Mucosa of gallbladder (tissue), 1 donor: Measurements from ENCODE around the gene CLPSL1. TPM values are rescaled to one million over a fixed set of nuclear protein-coding genes. Genes with fewer than 3 reads are reported as not detected.

Experiments used
- DNase-seq: peaks from one replicate; pipeline ENCODE4 v3.0.0-alpha.2; 2020; ENCODE audit warnings: low spot score
- total RNA-seq: library from RNA; stranded (reverse); gene quantifications from one replicate; pipeline ENCODE4 v1.2.1, GENCODE V29; 2021
- donor health status: DM: no; HTN: no; CAD: no.

The CLPSL1 gene
- total RNA-seq, 1 donor from 2014 or later = 0.49 TPM

GRCh38 chr6:35757456-35758123 lies 23.2 kb upstream of the CLPSL1 start:
- DNase-seq = no peak

- DNase-seq = no peak
Measured at GRCh38 chr6:35759426-35759825, 21.4 kb upstream of the CLPSL1 start.

- DNase-seq = no peak
Measured at GRCh38 chr6:35765739-35766138, 15.1 kb upstream of the CLPSL1 start.

GRCh38 chr6:35769211-35769610 lies 11.6 kb upstream of the CLPSL1 start:
- DNase-seq = no peak

GRCh38 chr6:35771343-35771627 lies 9.5 kb upstream of the CLPSL1 start:
- DNase-seq = no peak

- no peak for DNase-seq
Measured at GRCh38 chr6:35774116-35774794, 6.6 kb upstream of the CLPSL1 start.

- DNase-seq = no peak
Measured at GRCh38 chr6:35775031-35775430, 5.8 kb upstream of the CLPSL1 start.

- DNase-seq = no peak
Measured at GRCh38 chr6:35776364-35777215, 4.2 kb upstream of the CLPSL1 start, which contains the start of gene CLPSL2. TSS of gene CLPSL2 (plus strand) at chr6:35776598. CDS start at chr6:35776619, 21 bp downstream.

GRCh38 chr6:35777356-35778102 lies 3.3 kb upstream of the CLPSL1 start:
- DNase-seq = no peak

GRCh38 chr6:35778437-35778836 lies 2.4 kb upstream of the CLPSL1 start:
- no peak for DNase-seq

- no peak for DNase-seq
Measured at GRCh38 chr6:35781290-35781689, 471 bp downstream of the CLPSL1 start.

- DNase-seq = no peak
Measured at GRCh38 chr6:35782424-35782823, 1.6 kb downstream of the CLPSL1 start.

GRCh38 chr6:35784200-35784599 lies 3.4 kb downstream of the CLPSL1 start:
- DNase-seq = no peak

GRCh38 chr6:35786272-35786671 lies 5.5 kb downstream of the CLPSL1 start:
- no peak for DNase-seq

- DNase-seq = no peak
Measured at GRCh38 chr6:35786810-35787209, 6.0 kb downstream of the CLPSL1 start.

- no peak for DNase-seq
Measured at GRCh38 chr6:35787266-35788218, 6.7 kb downstream of the CLPSL1 start.

GRCh38 chr6:35788423-35788982 lies 7.7 kb downstream of the CLPSL1 start:
- no peak for DNase-seq

- DNase-seq = no peak
Measured at GRCh38 chr6:35790683-35791082, 9.9 kb downstream of the CLPSL1 start.

- no peak for DNase-seq
Measured at GRCh38 chr6:35794536-35795452, 14.0 kb downstream of the CLPSL1 start.
